K562 (cell line): Measurements from ENCODE around the gene TREM1. TPM values are rescaled to one million over a fixed set of nuclear protein-coding genes. Genes with fewer than 3 reads are reported as not detected.
A peak's percentile ranks its signal among the peaks of the same experiment; 100 is the strongest.

Experiments used
- ATF3 ChIP-seq, 2 experiments: fragments of 450-650 bp in 1 of 2; sonication (generic) in 1 of 2; formaldehyde crosslinking in 1 of 2; IDR thresholded peaks in 1 of 2; conservative IDR thresholded peaks in 1 of 2; 2 replicates each; pipeline versions ENCODE4 v1.6.1 to v1.8.1; 2016 to 2023; ENCODE audit warnings: mild to moderate bottlenecking in 2 of 2, moderate library complexity in 2 of 2, inconsistent platforms in 1 of 2, missing genetic modification reagents in 1 of 2
- BCL6 ChIP-seq: fragments of 250-450 bp; sonication (Bioruptor Pico); IDR thresholded peaks from 2 replicates; pipeline ENCODE4 v1.4.0; 2020
- C11orf30 ChIP-seq: fragments of 450-650 bp; IDR thresholded peaks from 2 replicates; pipeline ENCODE4 v1.6.1; 2016; ENCODE audit warnings: low read depth, mild to moderate bottlenecking
- CUX1 ChIP-seq: fragments of 200-800 bp; sonication (Bioruptor generic); IDR thresholded peaks from 2 replicates; pipeline ENCODE4 v1.6.1; 2016; ENCODE audit warnings: missing genetic modification characterization, missing compliant biosample characterization
- EP300 ChIP-seq: IDR thresholded peaks from 2 replicates; pipeline ENCODE4 v1.6.1; 2012; ENCODE audit warnings: low read length, improper control_type of control experiment
- HDAC8 ChIP-seq: fragments of 450-650 bp; IDR thresholded peaks from 2 replicates; pipeline ENCODE4 v1.6.1; 2016; ENCODE audit warnings: mild to moderate bottlenecking, missing genetic modification characterization, moderate library complexity, missing compliant biosample characterization
- KDM4B ChIP-seq, 2 experiments: fragments of 450-650 bp in 1 of 2; sonication (generic) in 1 of 2; IDR thresholded peaks; 2 replicates each; pipeline ENCODE4 v1.6.1; 2016 to 2017; ENCODE audit warnings: borderline replicate concordance in 2 of 2, antibody characterized with exemption in 1 of 2, low read depth in 1 of 2, mild to moderate bottlenecking in 1 of 2
- MCM3 ChIP-seq: fragments of 450-650 bp; IDR thresholded peaks from 2 replicates; pipeline ENCODE4 v1.6.1; 2016
- PCBP1 ChIP-seq: fragments of 200-400 bp; formaldehyde crosslinking; IDR thresholded peaks from 2 replicates; pipeline ENCODE4 v1.6.1; 2018; ENCODE audit warnings: mild to moderate bottlenecking, low read depth, low read length; ENCODE audit not compliant: poor library complexity, severe bottlenecking
- POLR2H ChIP-seq: IDR thresholded peaks from 2 replicates; pipeline ENCODE4 v1.6.1; 2016; ENCODE audit warnings: missing genetic modification characterization, low read depth, mild to moderate bottlenecking, control low read depth, missing compliant biosample characterization, moderate library complexity
- TAL1 ChIP-seq: fragments of 450-650 bp; IDR thresholded peaks from 2 replicates; pipeline ENCODE4 v1.6.1; 2016; ENCODE audit warnings: mild to moderate bottlenecking
- ZBTB1 ChIP-seq: sonication (generic); formaldehyde crosslinking; IDR thresholded peaks from 2 replicates; pipeline ENCODE4 v1.8.1; 2023; ENCODE audit warnings: missing genetic modification reagents, low read depth, mild to moderate bottlenecking, borderline replicate concordance
- ZMIZ1 ChIP-seq, 2 experiments: fragments of 150-350 bp in 1 of 2; IDR thresholded peaks; 2 replicates each; pipeline ENCODE4 v1.6.1; 2012 to 2016; ENCODE audit warnings: low read depth in 2 of 2, low read length in 2 of 2, mild to moderate bottlenecking in 1 of 2, moderate library complexity in 1 of 2
- ZNF134 ChIP-seq: fragments of 250-450 bp; sonication (Bioruptor Pico); conservative IDR thresholded peaks from 2 replicates; pipeline ENCODE4 v1.4.0; 2020
- ZNF174 ChIP-seq: fragments of 250-450 bp; sonication (Bioruptor Pico); IDR thresholded peaks from 2 replicates; pipeline ENCODE4 v1.4.0; 2020; ENCODE audit warnings: mild to moderate bottlenecking
- ZNF699 ChIP-seq: fragments of 250-450 bp; sonication (Bioruptor Pico); IDR thresholded peaks from 2 replicates; pipeline ENCODE4 v1.8.0; 2021; ENCODE audit warnings: mild to moderate bottlenecking, moderate library complexity; ENCODE audit not compliant: insufficient replicate concordance
- polyA plus RNA-seq, 8 experiments: library from polyadenylated mRNA; depleted of rRNA in 4 of 8; stranded (reverse) in 5 of 8; unstranded in 3 of 8; fragments of >200 nt; fragmentation: Nextera tagmentation in 2 of 8; fragmentation: Illumina TruSeq in 1 of 8; extraction: Ambion mirVana in 2 of 8; extraction: Trizol in 1 of 8; gene quantifications; 2 replicates each; pipeline versions ENCODE4 v1.2.1 to v1.2.3, GENCODE V29; 2011 to 2014; ENCODE audit warnings: inconsistent platforms in 1 of 8, missing spikeins in 1 of 8
- total RNA-seq, 7 experiments: library from RNA; depleted of rRNA in 6 of 7; stranded (reverse); fragments of >200 nt in 6 of 7; fragmentation: Illumina TruSeq in 2 of 7; extraction: Trizol in 2 of 7; gene quantifications; 2 replicates each; pipeline versions ENCODE4 v1.2.1 to v1.2.3, GENCODE V29; 2011 to 2021; ENCODE audit warnings: low replicate concordance in 1 of 7

The TREM1 gene
- total and polyA plus RNA-seq, 9 of the 15 experiments (the other 6 are each of a cell fraction or from before 2014, with no cell fraction given): not detected

GRCh38 chr6:41318654-41319565 lies 32.4 kb upstream of the TREM1 start (continued):
- TF ChIP-seq PCBP1: no peak
- TF ChIP-seq ZNF699 (CRISPR knock-in tag): no peak
- TF ChIP-seq BCL6 (CRISPR knock-in tag): no peak
- 0 out of 2 replicates have a peak, but pooled peaks have one; percentile 40 for TF ChIP-seq HDAC8 (tag)
- no peak for TF ChIP-seq ZBTB1 (CRISPR knock-in tag)
- TF ChIP-seq ATF3 (IDR thresholded peaks at IDR 0.05): no peak
- TF ChIP-seq ATF3 (CRISPR knock-in tag; conservative IDR thresholded peaks at IDR 0.05): peak; percentile 52; the same call in 1 of the 2 replicates
- peak; percentile 57; the same call in 1 of the 2 replicates for TF ChIP-seq C11orf30
- no peak for TF ChIP-seq CUX1 (CRISPR knock-in tag)
- TF ChIP-seq ZMIZ1 (IDR thresholded peaks at IDR 0.05; ENCODE audit: low read depth in 2 of 2, low read length in 2 of 2): no peak
- TF ChIP-seq POLR2H (tag): no peak
- TF ChIP-seq MCM3: no peak
- TF ChIP-seq ZNF174: no peak
- TF ChIP-seq EP300: 0 out of 2 replicates have a peak, but pooled peaks have one; percentile 29
- no peak for TF ChIP-seq TAL1
- TF ChIP-seq ZNF134 (CRISPR knock-in tag): no peak
- TF ChIP-seq KDM4B (IDR thresholded peaks at IDR 0.05; ENCODE audit: borderline replicate concordance in 2 of 2, low read depth in 1 of 2): 0 out of 4 replicates have a peak, but pooled peaks of 1 of the 2 experiments have one; percentile 31
